HS-27A (cell line): ENCODE data around the gene MOK.

Experiments
- DNase-seq: peaks from one replicate; pipeline ENCODE4 v3.0.0-alpha.2; 2012; ENCODE audit warnings: low read depth, missing footprints

MOK gene

GRCh38 chr14:102181187-102181586 is 123.8 kb downstream of the MOK start:
- no peak for DNase-seq

DNA sequence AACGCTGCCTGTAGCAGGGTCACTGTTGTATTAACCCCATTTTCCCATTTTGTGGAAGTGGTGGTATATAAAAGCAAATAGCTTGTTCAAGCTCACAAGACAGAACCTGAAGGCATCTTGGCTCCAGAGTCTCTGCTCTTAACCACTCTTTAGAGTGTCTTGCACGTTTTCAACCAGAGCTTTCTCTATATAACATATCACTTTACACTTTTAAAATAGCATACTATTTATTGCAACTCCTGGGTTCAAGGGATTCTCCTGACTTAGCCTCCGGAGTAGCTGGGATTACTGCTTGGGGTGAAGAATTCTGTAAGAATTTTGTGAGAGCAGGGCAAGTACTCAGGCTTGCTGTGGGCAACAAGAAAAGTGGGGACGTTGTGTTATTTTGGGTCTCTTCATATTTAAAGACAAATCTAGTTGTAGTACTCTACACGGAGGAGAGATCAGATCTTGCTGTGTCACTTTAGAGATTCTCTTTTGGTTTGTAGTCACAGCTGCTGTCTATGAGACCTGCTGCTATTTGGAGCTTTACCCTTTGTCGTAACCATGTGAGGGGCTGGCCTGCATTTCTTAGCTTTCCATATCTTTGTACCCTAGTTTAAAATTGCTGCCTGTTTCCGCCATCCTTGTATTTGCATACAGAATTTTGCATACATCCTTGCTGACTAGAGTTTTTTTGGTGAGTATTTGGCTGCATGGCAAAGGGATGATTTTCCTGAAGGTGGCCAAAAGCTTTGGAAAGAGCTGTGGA is 124.5 kb downstream of the MOK start:
- DNase-seq: no peak
